AG08396 (cell line): ENCODE measurements around the gene CCDC40.

ENCODE experiments used
- DNase-seq: peaks from one replicate; pipeline ENCODE4 v3.0.0; 2012; ENCODE audit warnings: low spot score, mixed read lengths

Gene CCDC40

GRCh38 chr17:80000136-80000535 is 36.3 kb upstream of the CCDC40 start:
- DNase-seq, result no peak

- DNase-seq, result no peak
Observed at GRCh38 chr17:80000981-80001775, 35.3 kb upstream of the CCDC40 start.

- no peak for DNase-seq
Observed at GRCh38 chr17:80002070-80002641, 34.3 kb upstream of the CCDC40 start.

GRCh38 chr17:80002690-80003490 is 33.6 kb upstream of the CCDC40 start:
- no peak for DNase-seq

GRCh38 chr17:80003969-80004368 is 32.5 kb upstream of the CCDC40 start:
- DNase-seq, result no peak

- DNase-seq, result peak; percentile 92
Observed at GRCh38 chr17:80005360-80006338, 30.8 kb upstream of the CCDC40 start.

- DNase-seq, result no peak
Observed at GRCh38 chr17:80006339-80006720, 30.1 kb upstream of the CCDC40 start.

- DNase-seq, result no peak
Observed at GRCh38 chr17:80006811-80007752, 29.4 kb upstream of the CCDC40 start.

GRCh38 chr17:80007939-80008338 is 28.5 kb upstream of the CCDC40 start:
- no peak for DNase-seq

GRCh38 chr17:80008383-80008840 is 28.0 kb upstream of the CCDC40 start:
- DNase-seq, result peak; percentile 95

- DNase-seq, result no peak
Observed at GRCh38 chr17:80008848-80009247, 27.6 kb upstream of the CCDC40 start.

- no peak for DNase-seq
Observed at GRCh38 chr17:80009391-80010282, 26.8 kb upstream of the CCDC40 start.

- no peak for DNase-seq
Observed at GRCh38 chr17:80010283-80010858, 26.1 kb upstream of the CCDC40 start.

- DNase-seq, result no peak
Observed at GRCh38 chr17:80011989-80012555, 24.4 kb upstream of the CCDC40 start.

GRCh38 chr17:80012765-80013741 is 23.4 kb upstream of the CCDC40 start:
- DNase-seq, result no peak

- DNase-seq, result no peak
Observed at GRCh38 chr17:80017226-80018010, 19.0 kb upstream of the CCDC40 start.
